ENCODE data around the gene DIP2C.
"Not testable (repeated sequence)": the region's sequence is repeated elsewhere in the genome, so short reads cannot be mapped to it uniquely, and the experiment has no call there.

The DIP2C gene

GRCh38 chr10:673492-673891, 16.0 kb downstream of the DIP2C start:
- DNase-seq = no peak

- DNase-seq = no peak
Observed at GRCh38 chr10:672992-673391, 16.5 kb downstream of the DIP2C start.

GRCh38 chr10:672203-672602, 17.3 kb downstream of the DIP2C start:
- no peak for DNase-seq

- no peak for DNase-seq
Observed at GRCh38 chr10:670990-671389, 18.5 kb downstream of the DIP2C start.

- DNase-seq = no peak
Observed at GRCh38 chr10:670038-670437, 19.4 kb downstream of the DIP2C start.

- DNase-seq = no peak
Observed at GRCh38 chr10:668786-669485, 20.5 kb downstream of the DIP2C start.

GRCh38 chr10:667602-668143, 21.8 kb downstream of the DIP2C start:
- DNase-seq = no peak

GRCh38 chr10:667096-667495, 22.4 kb downstream of the DIP2C start:
- DNase-seq = no peak

- no peak for DNase-seq
Observed at GRCh38 chr10:666237-667012, 23.0 kb downstream of the DIP2C start.

GRCh38 chr10:665579-666091, 23.8 kb downstream of the DIP2C start:
- no peak for DNase-seq

GRCh38 chr10:664893-665292, 24.6 kb downstream of the DIP2C start:
- DNase-seq = no peak

GRCh38 chr10:664301-664700, 25.2 kb downstream of the DIP2C start:
- no peak for DNase-seq

GRCh38 chr10:663831-664251, 25.6 kb downstream of the DIP2C start:
- DNase-seq = no peak

GRCh38 chr10:663466-663751, 26.1 kb downstream of the DIP2C start:
- DNase-seq = no peak

- no peak for DNase-seq
Observed at GRCh38 chr10:662686-663465, 26.6 kb downstream of the DIP2C start.

- no peak for DNase-seq
Observed at GRCh38 chr10:662223-662605, 27.3 kb downstream of the DIP2C start.

GRCh38 chr10:661597-662222, 27.8 kb downstream of the DIP2C start:
- no peak for DNase-seq

GRCh38 chr10:660970-661596, 28.4 kb downstream of the DIP2C start:
- no peak for DNase-seq

- DNase-seq = no peak
Observed at GRCh38 chr10:660413-660969, 29.0 kb downstream of the DIP2C start.

- DNase-seq = no peak
Observed at GRCh38 chr10:659688-660141, 29.8 kb downstream of the DIP2C start.

GRCh38 chr10:657816-658350, 31.6 kb downstream of the DIP2C start:
- not testable (repeated sequence) for DNase-seq

- DNase-seq = no peak
Observed at GRCh38 chr10:656883-657282, 32.6 kb downstream of the DIP2C start.

All from stimulated activated CD8-positive, alpha-beta memory T cell treated with anti-CD3 and anti-CD28 coated beads, Interleukin-4, amount 100 ng/mL, for 48 hours (primary cell).